NOMO-1 treated with dmso at 0.1 percent for 144 hours (cell line): ENCODE measurements around the gene LRRK2.
"Not testable (repeated sequence)": the region's sequence is repeated elsewhere in the genome, so short reads cannot be mapped to it uniquely, and the experiment has no call there.

ENCODE experiments used
- DNase-seq: peaks from one replicate; lab custom pipeline; 2025; ENCODE audit not compliant: unreplicated experiment; lab: John Stamatoyannopoulos, UW

LRRK2 gene

DNA sequence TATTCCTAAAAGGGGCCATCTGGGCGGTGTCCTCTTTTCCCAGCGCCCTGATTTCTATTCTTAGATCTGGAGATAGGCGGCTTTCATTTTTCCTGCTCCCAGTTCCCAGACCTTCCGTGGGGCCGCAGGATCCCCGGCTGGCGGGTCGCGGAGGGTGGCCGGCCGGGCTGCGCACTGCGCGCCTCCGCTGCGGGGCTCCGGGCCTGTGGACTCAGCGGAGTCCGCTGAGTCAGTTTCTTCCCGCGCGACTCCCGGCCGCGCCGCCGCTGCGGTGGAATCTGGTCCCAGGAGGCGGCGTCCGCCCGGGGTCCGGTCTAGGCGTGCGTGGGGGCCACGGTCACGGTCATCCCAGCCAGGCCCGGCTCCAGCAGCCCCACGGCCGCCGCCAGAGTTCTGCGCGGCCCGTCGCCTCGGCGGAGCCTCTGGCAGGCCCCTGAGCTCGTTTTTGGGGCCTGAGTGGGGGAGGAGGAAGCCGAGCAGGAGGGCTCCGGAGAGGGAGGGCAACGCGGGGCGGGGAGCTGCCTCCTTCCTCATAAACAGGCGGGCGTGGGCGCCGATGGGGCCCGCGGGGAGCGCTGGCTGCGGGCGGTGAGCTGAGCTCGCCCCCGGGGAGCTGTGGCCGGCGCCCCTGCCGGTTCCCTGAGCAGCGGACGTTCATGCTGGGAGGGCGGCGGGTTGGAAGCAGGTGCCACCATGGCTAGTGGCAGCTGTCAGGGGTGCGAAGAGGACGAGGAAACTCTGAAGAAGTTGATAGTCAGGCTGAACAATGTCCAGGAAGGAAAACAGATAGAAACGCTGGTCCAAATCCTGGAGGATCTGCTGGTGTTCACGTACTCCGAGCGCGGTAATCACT, at the start of gene LRRK2:
Gene LRRK2 (plus strand): TSS at position 559 of the 853 bp plus-strand sequence. CDS start 135 bp downstream, at position 694.
- DNase-seq, result peak; percentile 88

DNA sequence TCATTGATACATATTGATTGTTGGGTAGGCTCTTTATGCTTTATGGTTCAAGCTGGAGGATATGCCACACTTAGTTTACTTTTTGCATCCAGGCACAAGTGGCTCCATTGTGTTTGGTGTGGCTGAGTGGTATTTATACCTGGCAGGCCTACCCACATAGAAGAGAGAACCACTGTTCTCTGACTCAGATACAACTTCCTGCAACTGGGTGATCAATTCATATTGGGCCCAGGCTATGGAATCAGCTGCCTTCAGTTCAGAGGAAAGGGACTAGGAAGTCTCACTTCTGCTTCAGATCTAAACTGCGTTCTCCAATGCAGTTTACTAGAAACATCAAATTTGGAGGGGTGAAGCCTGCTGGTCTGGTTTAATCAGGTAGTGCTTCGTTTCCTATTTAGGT, 49.8 kb upstream of the LRRK2 start:
- no peak for DNase-seq

DNA sequence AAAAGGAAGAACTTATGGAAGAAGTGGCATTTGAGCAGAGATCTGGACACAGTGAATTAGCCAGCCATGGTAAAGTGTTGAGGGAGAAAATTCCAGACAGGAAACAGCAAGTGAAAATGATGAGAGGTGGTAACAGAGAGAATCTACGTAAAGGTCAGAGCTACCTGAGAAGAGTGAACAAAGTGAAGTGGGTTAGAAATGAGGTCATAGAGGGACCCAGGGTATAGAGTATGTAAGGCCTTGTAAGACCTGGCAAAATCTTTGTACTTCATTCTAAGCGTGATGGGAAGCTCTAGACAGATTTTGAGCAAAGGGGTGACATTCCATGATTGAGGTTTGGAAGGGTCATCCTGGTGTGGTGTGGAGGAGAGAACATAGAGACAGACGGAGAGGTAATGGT, 49.3 kb upstream of the LRRK2 start:
- DNase-seq, result no peak

DNA sequence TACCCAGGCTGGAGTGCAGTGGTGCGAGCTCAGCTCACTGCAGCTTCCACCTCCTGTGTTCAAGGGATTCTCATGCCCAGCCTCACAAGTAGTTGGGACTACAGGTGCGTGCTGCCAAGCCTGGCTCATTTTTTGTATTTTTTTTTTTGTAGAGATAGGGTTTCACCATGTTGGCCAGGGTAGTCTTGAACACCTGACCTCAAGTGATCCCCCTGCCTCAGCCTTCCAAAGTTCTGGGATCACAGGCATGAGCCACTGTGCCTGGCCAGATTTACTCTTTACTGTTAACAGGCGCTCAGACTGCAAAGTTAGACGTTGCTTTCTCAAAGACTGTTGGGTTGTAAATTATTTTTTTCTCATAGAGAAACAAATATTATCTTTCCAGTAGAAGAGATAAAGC, 46.1 kb upstream of the LRRK2 start:
- DNase-seq, result no peak

DNA sequence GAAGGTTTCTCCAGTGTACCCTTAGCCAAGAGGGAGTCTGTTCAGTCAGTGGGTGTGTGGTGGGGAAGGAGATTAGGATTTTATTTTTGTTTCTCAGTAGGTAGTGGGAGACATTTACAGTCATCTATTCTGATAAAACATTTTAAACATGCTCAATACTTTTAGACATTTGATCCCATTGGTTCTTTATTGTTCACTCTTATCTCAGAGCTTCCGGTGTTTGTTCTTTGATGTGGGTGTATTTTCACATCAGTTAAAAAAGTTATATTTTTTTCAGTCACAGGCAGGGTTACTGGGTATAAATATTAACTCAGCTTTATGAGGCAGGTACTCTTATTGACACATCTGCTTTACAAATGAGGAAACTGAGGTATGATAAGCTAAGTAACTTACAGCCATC, 43.3 kb upstream of the LRRK2 start:
- DNase-seq, result no peak

DNA sequence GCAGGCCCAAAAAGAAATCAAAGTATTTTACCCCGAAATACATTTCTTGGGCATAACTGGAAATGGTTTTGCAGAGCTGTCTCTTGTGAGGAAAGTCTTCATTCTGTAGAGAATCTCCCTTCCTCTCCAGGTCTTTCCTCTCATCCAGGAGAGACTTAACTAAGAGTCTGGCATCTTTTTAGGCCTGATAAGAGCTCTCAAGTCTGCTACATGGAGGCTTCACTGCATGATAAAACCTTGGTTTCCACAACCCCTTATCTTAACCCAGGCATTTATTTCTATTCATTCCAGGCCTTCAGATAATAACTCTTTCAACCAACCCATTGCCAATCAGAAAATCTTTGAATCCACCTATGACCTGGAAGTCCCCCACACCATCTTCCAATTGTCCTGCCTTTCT, 41.1 kb upstream of the LRRK2 start:
- DNase-seq, result no peak

DNA sequence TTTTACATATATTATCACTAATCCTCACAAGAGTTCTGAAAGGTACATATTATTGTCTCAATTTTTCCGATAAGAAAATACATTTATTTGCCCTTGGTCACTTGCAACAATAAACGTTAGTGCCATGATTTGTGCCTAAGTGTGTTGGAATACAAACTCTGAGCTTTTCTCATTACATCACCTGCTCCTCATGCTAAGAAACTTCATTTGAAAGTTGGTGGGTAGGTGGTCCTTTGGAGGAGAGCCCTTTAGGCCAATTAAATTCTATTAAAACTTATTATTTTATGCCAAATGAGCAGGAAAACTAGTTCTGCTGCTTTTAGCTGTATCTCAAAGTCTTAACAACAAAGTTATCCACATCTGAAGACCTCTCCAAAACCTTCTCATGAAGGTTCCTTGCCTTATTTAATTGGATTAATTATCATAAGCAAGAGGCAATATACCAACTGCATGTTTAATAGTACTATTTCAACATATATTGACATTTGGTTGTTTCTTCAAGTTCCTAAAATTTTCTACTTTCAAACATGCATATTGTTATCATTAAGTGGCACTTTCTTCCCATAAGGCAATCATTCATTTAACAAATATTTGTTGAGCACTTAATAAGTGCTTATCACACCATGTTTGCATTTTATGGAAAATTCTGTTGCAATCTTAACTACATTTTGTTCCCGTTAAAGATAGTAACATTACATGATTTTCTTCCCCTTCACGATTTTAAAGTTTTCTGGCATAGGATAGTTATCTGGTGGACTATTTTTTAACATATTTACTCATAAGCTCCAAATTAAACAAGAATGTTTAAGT, 40.1 kb upstream of the LRRK2 start:
- no peak for DNase-seq

DNA sequence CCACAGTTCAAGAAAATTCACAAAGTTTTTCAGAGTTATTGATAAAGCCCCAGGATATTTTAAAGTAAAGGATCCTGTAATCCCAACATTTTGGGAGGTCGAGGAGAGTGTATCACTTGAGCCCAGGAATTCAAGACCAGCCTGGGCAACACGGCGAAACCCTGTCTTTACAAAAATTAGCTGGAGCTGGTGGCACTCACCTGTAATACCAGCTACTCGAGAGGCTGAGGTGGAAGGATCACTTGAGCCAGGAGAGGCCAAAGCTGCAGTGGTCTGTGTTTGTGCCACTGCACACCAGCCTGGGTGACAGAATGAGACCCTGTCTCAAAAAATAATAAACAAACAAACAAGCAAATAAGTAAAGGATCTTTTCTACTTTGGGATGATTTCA, 39.5 kb upstream of the LRRK2 start:
- no peak for DNase-seq

DNA sequence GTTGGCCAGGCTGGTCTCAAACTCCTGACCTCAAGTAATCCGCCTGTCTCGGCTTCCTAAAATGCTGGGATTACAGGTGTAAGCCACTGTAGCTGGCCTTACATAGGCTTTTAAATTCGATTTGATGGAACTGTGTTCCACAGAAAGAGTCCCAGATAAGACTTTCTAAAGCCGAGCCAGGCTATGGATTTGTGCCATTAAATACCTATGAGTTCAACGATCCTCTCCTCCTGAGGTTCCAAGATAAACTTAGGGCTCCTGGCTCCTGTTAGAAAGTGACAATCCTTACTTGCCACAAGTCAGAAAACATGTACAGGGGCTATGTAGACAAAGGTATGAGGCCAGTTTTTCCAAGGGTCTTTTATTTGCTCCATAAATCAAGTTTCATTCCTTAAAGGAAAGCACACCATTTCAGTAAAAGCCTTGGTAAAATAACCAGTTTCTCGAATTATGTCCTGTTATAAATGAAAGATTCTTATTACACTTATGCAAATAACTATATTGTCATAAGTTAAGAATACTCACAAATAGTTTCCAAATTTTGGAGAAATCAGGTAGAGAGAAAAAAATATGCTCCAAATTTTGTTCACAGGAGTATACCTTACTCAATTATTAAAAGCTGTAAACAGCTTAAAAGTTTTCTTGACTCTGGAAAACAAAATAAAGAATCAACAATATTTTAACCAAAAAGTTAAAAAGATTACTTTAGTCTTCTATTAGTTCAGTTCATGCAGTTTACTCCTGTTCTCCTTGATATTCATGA, 36.1 kb upstream of the LRRK2 start:
- no peak for DNase-seq

DNA sequence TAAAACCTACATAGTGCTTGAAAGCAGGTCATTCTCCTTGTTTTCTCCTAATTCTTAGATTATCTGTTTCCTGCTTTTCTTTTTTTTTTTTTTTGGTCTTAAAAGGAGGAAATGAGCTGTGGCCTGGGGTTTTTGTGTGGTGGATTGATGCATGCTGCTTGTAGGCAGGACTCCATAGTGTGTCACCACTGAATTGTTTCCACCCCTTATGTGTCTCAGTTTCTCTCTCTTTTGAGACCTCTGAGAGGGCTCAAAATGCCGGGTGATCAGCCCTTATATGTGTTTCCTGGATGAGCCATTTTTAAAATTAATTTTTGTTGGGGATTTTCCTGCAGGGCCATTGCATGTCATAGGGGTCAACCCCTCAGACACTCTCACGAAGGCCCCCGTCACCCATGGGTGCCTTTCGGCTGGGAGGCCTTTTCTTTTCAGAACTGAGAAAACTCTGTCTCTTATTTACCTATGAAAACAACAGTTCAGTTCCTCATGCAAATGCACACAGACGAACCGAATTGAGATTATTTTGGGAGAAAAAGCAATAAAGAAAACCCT, 32.0 kb upstream of the LRRK2 start:
- peak; percentile 67 for DNase-seq

DNA sequence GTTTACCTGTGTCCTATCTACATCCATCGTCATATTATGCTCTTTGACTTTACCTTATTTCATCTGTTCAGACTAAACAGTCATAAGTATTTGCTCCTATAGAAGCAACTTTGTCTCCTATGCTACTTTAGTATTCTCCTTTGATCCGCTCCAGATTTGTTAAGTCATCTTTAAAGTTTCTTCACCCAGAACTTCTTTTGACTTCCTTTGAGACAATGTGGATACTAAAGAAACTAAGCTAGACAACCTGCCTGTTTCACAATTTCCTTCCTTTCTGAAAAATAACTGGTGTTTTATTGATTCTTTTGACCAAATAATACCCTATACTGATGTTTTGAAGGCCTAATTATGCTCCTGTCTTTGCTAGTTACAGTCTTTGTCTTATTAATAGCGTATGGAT, 30.0 kb upstream of the LRRK2 start:
- peak; percentile 37 for DNase-seq

DNA sequence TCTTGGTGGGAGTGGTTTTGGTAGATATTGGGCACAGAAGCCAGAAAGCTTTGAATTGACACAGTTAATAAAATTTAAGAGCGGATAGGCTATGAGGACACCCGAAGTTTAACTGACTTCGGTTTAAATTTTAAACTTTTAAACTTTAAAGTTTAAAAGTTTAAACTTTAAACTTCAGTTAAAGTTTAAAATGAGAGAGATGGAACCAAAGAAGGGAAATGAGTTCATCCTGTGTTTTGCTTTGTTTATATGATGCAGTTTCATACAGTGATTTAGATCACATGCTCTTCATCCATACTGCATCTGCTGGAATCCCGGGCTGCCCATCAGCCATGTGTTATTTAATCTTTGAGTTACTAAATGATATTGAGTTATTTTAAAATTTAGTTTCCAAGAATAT, 27.2 kb upstream of the LRRK2 start:
- DNase-seq, result no peak

DNA sequence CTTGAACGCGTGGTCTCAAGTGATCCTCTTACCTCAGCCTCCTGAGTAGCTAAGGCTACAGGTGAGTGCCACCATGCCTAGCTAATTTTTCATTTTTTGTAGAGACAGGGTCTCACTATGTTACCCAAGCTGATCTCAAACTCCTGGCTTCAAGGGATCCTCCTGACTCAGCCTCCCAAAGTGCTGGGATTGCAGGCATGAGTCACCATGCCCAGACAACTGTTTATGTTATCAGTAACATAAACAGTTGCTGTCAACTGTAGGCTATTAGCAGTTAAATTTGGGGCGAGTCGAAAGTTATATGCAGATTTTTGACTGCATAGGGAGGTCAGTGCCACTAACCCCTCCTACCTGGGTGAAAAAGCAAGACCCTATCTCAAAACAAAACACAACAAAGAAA, 26.2 kb upstream of the LRRK2 start:
- DNase-seq, result no peak

DNA sequence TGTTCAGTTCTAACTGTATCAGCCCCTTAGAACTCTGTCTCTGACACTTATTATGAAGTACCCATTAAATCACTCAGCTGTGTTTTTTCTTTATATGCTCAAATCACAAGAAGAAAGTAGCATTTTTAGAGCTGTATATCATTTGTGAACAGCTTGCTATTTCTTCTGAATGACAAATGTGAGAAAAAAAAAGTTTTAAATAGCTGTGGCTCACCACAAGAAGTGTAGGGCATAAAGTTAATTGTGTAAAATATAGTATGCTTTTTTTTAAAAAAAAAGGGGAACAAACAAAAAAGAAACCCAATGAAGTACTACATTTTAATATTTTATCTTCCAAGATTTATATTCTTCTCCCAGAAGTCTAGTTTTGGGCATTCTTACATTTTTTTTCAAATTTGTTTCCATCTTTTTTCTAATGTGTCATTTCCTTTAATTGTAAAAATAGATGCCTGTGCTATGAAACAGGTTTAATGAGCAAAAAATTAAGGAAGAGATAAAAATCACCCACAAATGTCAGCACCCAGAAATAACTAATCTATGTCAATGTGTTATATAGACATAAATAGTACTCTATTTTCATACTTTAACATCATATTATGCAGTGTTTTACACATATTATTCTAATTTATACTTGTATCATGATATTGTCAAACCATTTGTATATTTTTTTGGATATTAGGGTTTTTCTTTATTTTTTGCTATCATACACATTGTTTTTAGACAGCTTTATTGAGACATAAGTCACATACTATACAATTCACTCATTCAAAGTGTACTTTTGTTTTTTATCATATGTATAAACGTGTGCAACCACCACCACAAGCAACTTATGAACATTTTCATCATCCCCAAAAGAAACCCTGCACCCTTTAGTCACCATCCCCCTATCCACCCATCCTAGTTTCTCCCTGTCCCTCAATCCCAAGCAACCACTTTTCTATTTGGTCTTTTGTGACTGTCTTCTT, 22.4 kb upstream of the LRRK2 start:
- peak; percentile 71 for DNase-seq

DNA sequence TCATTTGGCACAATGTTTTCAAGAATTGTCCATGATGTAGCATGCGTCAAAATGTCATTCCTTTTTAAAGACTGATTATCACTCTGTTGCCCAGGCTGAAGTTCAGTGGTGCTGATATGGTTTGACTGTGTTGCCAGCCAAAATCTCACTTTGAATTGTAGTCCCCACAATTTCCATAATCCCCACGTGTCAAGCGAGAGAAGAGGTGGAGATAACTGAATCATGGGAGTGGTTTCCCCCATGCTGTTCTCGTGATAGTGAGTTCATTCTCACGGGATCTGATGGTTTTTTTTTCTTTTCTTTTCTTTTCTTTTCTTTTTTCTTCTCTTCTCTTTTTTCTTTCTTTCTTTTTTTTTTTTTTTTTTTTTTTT, 21.8 kb upstream of the LRRK2 start:
- DNase-seq, result no peak

DNA sequence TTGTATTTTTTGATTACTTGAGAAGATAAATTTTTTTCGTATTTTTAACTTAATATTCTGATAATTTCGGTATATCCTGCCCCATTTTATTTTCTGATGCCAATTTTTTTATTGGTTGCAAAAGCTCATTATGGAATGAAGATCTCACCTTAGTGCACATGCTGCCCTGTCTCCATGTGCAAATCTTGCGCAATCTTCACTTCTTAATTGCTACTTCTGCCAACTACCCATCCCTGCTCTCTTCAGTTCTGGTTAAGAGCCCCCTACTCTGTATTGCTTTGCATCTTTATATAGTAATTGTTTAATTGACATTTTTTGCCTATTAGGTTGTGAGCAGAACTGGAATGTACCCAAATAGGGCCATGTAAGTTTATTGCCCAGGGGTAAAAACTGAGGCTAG, 20.5 kb upstream of the LRRK2 start:
- no peak for DNase-seq

DNA sequence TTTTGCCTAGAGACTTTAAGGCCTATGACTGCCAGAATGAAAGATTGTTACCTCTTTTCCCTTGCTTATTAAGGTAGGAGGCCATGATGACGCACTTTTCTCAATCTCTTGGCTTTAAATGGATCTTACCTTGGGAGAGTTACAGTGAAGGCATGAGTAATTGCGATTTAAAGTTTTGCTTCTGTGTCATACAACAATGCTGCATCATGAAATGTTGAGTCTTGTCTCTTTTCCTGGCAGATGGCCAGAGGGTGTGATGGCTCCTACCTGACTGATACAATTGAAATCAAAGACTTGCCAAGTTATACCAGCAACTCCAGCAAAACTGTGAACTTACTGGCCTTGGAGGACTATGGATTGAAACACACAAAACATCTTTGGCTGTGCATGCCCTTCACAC, 17.2 kb upstream of the LRRK2 start:
- DNase-seq, result no peak

DNA sequence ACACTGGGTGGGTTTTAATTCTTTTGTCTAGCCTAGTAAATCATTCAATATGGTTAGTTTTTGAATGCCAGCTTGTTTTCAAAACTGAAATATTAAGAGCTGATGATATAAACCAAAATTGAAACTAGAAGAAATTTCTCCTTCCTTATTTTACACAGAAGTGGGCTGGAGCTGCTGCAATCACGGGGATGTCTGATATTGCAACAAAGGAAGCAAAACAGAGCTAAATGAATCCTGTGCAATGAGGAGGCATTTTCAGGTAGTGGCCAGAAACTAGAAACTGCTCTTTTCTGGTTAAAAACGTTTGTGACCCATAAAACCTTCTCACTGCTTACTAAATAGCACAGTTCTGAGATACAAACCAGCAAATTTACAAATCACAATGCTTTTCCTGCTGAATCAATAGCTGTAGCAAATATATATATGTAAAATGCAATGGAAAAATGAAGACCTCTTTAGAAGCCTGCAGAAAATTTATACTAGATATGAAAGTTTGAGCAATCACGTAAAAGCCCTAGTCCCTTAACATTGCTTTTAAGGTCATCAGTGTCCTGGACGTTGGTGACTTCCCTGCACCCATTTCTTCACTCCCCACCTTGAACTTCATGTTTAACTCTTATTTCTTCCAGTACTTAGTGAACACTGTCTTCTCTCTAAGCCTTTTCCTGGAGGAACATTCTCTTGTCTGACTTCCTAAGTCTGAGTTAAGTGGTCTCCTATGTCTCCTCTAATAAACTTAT, 15.9 kb upstream of the LRRK2 start:
- peak; percentile 78 for DNase-seq

DNA sequence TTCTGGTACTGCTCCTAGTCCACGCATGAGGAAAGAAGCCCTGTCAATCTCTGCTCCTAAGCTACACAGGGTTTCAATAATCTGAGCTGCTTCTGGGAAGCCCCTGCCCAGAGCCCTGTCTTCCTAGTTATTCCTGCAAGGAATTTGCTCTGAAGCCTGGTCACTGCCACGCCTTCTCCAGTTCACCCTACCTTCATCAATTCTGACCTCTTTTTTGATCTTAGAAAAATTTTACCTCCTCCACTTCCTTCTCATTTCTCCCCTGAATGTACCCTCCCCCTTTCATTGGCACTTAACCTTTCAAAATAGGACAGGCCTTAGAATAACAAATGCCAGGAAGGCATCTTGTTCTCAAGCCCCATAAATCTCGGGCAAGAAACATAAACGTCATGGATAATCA, 14.9 kb upstream of the LRRK2 start:
- DNase-seq, result no peak

DNA sequence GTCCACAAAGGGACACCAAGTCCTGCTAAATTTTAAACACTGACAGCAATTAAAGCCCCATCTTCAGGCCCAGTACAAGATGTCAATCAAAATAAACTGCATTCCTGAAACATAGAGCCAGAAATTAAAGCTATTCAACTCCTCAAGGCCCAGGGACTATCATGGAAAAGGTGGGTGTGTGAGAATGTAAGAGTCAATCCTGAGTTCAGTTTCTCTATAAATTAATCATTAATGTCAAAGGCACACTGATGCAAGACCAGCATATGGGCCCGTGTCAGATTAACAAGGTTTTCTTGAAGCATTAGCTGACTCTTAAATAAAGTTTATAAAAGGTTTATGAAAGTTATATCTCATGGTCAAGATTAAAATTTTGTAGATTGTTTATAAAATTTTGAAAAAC, 13.6 kb upstream of the LRRK2 start:
- not testable (repeated sequence) for DNase-seq
